Effector memory CD4-positive, alpha-beta T cell (primary cell): ENCODE data around the gene TMPRSS6.

Experiments used
- DNase-seq, 3 donors: peaks; one replicate each; pipeline ENCODE4 v3.0.0-alpha.2; 2020
- H3K27ac ChIP-seq: 2 replicates; pipeline ENCODE4 v1.7.0; 2013; ENCODE audit warnings: mild to moderate bottlenecking, low read length, moderate library complexity; ENCODE audit not compliant: insufficient read depth, poor library complexity, severe bottlenecking
- H3K27me3 ChIP-seq: replicated peaks from 2 replicates; pipeline ENCODE4 v1.7.0; 2013; ENCODE audit warnings: mild to moderate bottlenecking, low read length; ENCODE audit not compliant: insufficient read depth, control insufficient read depth, poor library complexity, severe bottlenecking
- H3K36me3 ChIP-seq: 2 replicates; pipeline ENCODE4 v1.7.0; 2013; ENCODE audit warnings: mild to moderate bottlenecking, low read length, moderate library complexity; ENCODE audit not compliant: control insufficient read depth, insufficient read depth
- H3K4me1 ChIP-seq: 2 replicates; pipeline ENCODE4 v1.7.0; 2013; ENCODE audit warnings: low read length, mild to moderate bottlenecking; ENCODE audit not compliant: control insufficient read depth, insufficient read depth, poor library complexity, severe bottlenecking
- H3K4me3 ChIP-seq: 2 replicates; pipeline ENCODE4 v1.7.0; 2013; ENCODE audit warnings: low read length, low read depth, mild to moderate bottlenecking; ENCODE audit not compliant: insufficient read depth, poor library complexity, severe bottlenecking
- H3K9me3 ChIP-seq: 2 replicates; pipeline ENCODE4 v1.7.0; 2013; ENCODE audit warnings: mild to moderate bottlenecking, low read length, moderate library complexity; ENCODE audit not compliant: control insufficient read depth

The TMPRSS6 gene

GRCh38 chr22:37032535-37033460 lies 76.7 kb downstream of the TMPRSS6 start:
- Histone ChIP-seq H3K4me3 (no peak overlapping the region), H3K4me1 (no peaks in the 10 kb centered on the region), H3K36me3 (no peaks in the 10 kb centered on the region), H3K9me3 (no peaks in the 10 kb centered on the region), H3K27me3 (peaks cover 5% of the 10 kb centered on the region), H3K27ac (no peak overlapping the region)
- no peak for DNase-seq

DNA sequence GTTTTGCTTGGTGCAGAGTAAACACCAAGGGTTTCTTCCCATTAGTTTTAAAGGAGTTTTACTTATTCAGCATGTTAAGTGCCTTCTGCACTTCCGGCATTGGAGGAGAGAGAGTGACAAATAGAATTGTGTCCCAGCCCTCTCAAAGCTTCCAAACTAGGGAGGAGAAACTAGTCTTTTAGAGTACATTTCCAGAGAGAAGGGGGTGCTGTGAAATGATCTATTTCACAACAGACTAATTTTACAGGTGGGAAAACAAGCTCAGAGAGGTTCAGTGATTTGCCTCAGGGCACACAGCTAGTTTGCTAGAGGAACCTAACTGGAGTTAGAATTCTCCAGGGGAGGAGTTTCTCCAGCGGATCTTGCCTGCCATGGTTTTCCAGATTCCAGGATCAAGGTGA lies 77.4 kb downstream of the TMPRSS6 start:
- DNase-seq = no peak
- no peaks in the 10 kb centered on the region for H3K36me3 ChIP-seq
- no peak overlapping the region for H3K27ac ChIP-seq
- H3K9me3 ChIP-seq = no peaks in the 10 kb centered on the region
- peaks cover 2% of the 10 kb centered on the region for H3K27me3 ChIP-seq
- no peak overlapping the region for H3K4me3 ChIP-seq
- no peaks in the 10 kb centered on the region for H3K4me1 ChIP-seq

GRCh38 chr22:37030560-37031281 lies 78.8 kb downstream of the TMPRSS6 start:
- Histone ChIP-seq H3K4me1 (no peaks in the 10 kb centered on the region), H3K4me3 (no peak overlapping the region), H3K9me3 (no peaks in the 10 kb centered on the region), H3K36me3 (no peaks in the 10 kb centered on the region), H3K27me3 (no peaks in the 10 kb centered on the region), H3K27ac (no peak overlapping the region)
- no peak for DNase-seq

GRCh38 chr22:37028692-37029674 lies 80.5 kb downstream of the TMPRSS6 start:
- no peaks in the 10 kb centered on the region for H3K27me3 ChIP-seq
- no peaks in the 10 kb centered on the region for H3K36me3 ChIP-seq
- no peak overlapping the region for H3K4me3 ChIP-seq

GRCh38 chr22:37027556-37027955 lies 82.0 kb downstream of the TMPRSS6 start:
- no peak overlapping the region for H3K4me3 ChIP-seq
- no peak overlapping the region for H3K27ac ChIP-seq
- H3K9me3 ChIP-seq = no peaks in the 10 kb centered on the region
- H3K27me3 ChIP-seq = no peaks in the 10 kb centered on the region
- no peaks in the 10 kb centered on the region for H3K4me1 ChIP-seq
- DNase-seq = no peak
- no peaks in the 10 kb centered on the region for H3K36me3 ChIP-seq

More at GRCh38 chr22:37028692-37029674, 80.5 kb downstream of the TMPRSS6 start:
- Histone ChIP-seq H3K27ac (no peak overlapping the region), H3K9me3 (no peaks in the 10 kb centered on the region), H3K4me1 (no peaks in the 10 kb centered on the region)
- no peak for DNase-seq

GRCh38 chr22:37026325-37026724 lies 83.2 kb downstream of the TMPRSS6 start:
- Histone ChIP-seq H3K27ac (no peak overlapping the region), H3K4me1 (no peaks in the 10 kb centered on the region), H3K27me3 (no peaks in the 10 kb centered on the region), H3K9me3 (no peaks in the 10 kb centered on the region), H3K36me3 (no peaks in the 10 kb centered on the region), H3K4me3 (no peak overlapping the region)
- DNase-seq = no peak

GRCh38 chr22:37025500-37026070 lies 83.9 kb downstream of the TMPRSS6 start:
- no peak for DNase-seq
- Histone ChIP-seq H3K4me3 (no peak overlapping the region), H3K27me3 (no peaks in the 10 kb centered on the region), H3K9me3 (no peaks in the 10 kb centered on the region), H3K27ac (no peak overlapping the region), H3K4me1 (no peaks in the 10 kb centered on the region), H3K36me3 (no peaks in the 10 kb centered on the region)

- Histone ChIP-seq H3K4me3 (no peak overlapping the region), H3K4me1 (peaks cover 3% of the 10 kb centered on the region), H3K36me3 (no peaks in the 10 kb centered on the region), H3K27me3 (no peaks in the 10 kb centered on the region), H3K9me3 (no peaks in the 10 kb centered on the region), H3K27ac (no peak overlapping the region)
- no peak for DNase-seq
Observed at GRCh38 chr22:37024339-37025157, 85.0 kb downstream of the TMPRSS6 start.
